SK-N-SH treated with all-trans-retinoic acid at 6 μM for 48 hours (cell line): ENCODE measurements around the gene ACTL6B.

ENCODE experiments used
- ATAC-seq: fragments of 200-7000 bp; cut with Tn5 transposase; 3 replicates; pipeline ENCODE4 v1.9.1; 2020; ENCODE audit warnings: mild to moderate bottlenecking, moderate library complexity
- ARNTL ChIP-seq: fragments of 450-650 bp; formaldehyde crosslinking; IDR thresholded peaks from 2 replicates; pipeline ENCODE4 v1.5.0; 2020; ENCODE audit warnings: low read depth, mild to moderate bottlenecking, moderate library complexity, borderline replicate concordance
- BACH2 ChIP-seq: fragments of 250-450 bp; sonication (Bioruptor Pico); IDR thresholded peaks from 2 replicates; pipeline ENCODE4 v1.9.0; 2021; ENCODE audit warnings: mild to moderate bottlenecking, borderline replicate concordance
- CREB5 ChIP-seq: fragments of 250-450 bp; sonication (Bioruptor Pico); IDR thresholded peaks from 2 replicates; pipeline ENCODE4 v1.5.1; 2020; ENCODE audit warnings: low read depth, mild to moderate bottlenecking, moderate library complexity
- CSDC2 ChIP-seq: fragments of 250-450 bp; sonication (Bioruptor Pico); IDR thresholded peaks from 2 replicates; pipeline ENCODE4 v1.5.0; 2020; ENCODE audit warnings: mild to moderate bottlenecking, moderate library complexity
- ESRRG ChIP-seq: fragments of 250-450 bp; sonication (Bioruptor Pico); IDR thresholded peaks from 2 replicates; pipeline ENCODE4 v1.6.1; 2021; ENCODE audit warnings: mild to moderate bottlenecking
- GLIS3 ChIP-seq: fragments of 250-450 bp; sonication (Bioruptor Pico); IDR thresholded peaks from 2 replicates; pipeline ENCODE4 v1.5.0; 2020; ENCODE audit warnings: mild to moderate bottlenecking, moderate library complexity
- ISL1 ChIP-seq: fragments of 250-450 bp; sonication (Bioruptor Pico); IDR thresholded peaks from 2 replicates; pipeline ENCODE4 v2.1.2; 2022; ENCODE audit warnings: mild to moderate bottlenecking, moderate library complexity
- OSR1 ChIP-seq: fragments of 250-450 bp; sonication (Bioruptor Pico); IDR thresholded peaks from 2 replicates; pipeline ENCODE4 v1.8.0; 2022; ENCODE audit warnings: moderate library complexity, mild to moderate bottlenecking, inconsistent platforms
- PPARA ChIP-seq: fragments of 250-450 bp; sonication (Bioruptor Pico); IDR thresholded peaks from 2 replicates; pipeline ENCODE4 v1.5.0; 2020; ENCODE audit warnings: mild to moderate bottlenecking, borderline replicate concordance
- RARB ChIP-seq: fragments of 250-450 bp; sonication (Bioruptor Pico); IDR thresholded peaks from 2 replicates; pipeline ENCODE4 v1.8.0; 2021; ENCODE audit warnings: mild to moderate bottlenecking, moderate library complexity
- SNAI2 ChIP-seq: fragments of 250-450 bp; sonication (Bioruptor Pico); IDR thresholded peaks from 2 replicates; pipeline ENCODE4 v1.5.0; 2020; ENCODE audit warnings: mild to moderate bottlenecking, moderate library complexity
- TCF4 ChIP-seq: fragments of 250-450 bp; sonication (Bioruptor Pico); IDR thresholded peaks from 2 replicates; pipeline ENCODE4 v1.8.0; 2021; ENCODE audit warnings: mild to moderate bottlenecking, moderate library complexity, borderline replicate concordance
- TOX ChIP-seq: fragments of 250-450 bp; sonication (Bioruptor Pico); IDR thresholded peaks from 2 replicates; pipeline ENCODE4 v1.8.0; 2021; ENCODE audit warnings: mild to moderate bottlenecking, moderate library complexity, borderline replicate concordance
- TSHZ2 ChIP-seq: fragments of 250-450 bp; sonication (Bioruptor Pico); IDR thresholded peaks from 2 replicates; pipeline ENCODE4 v1.5.0; 2020; ENCODE audit warnings: mild to moderate bottlenecking, moderate library complexity
- ZC3H10 ChIP-seq: fragments of 250-450 bp; sonication (Bioruptor Pico); IDR thresholded peaks from 2 replicates; pipeline ENCODE4 v1.5.1; 2021; ENCODE audit warnings: mild to moderate bottlenecking, moderate library complexity
- ZFP3 ChIP-seq: fragments of 250-450 bp; sonication (Bioruptor Pico); IDR thresholded peaks from 2 replicates; pipeline ENCODE4 v1.5.0; 2020; ENCODE audit warnings: mild to moderate bottlenecking, moderate library complexity
- ZFP30 ChIP-seq: fragments of 450-650 bp; formaldehyde crosslinking; IDR thresholded peaks from 2 replicates; pipeline ENCODE4 v1.5.0; 2022; ENCODE audit warnings: mild to moderate bottlenecking, moderate library complexity
- ZNF565 ChIP-seq: fragments of 450-650 bp; formaldehyde crosslinking; conservative IDR thresholded peaks from 2 replicates; pipeline ENCODE4 v1.5.0; 2020; ENCODE audit warnings: low read depth, mild to moderate bottlenecking, moderate library complexity
- ZNF70 ChIP-seq: fragments of 450-650 bp; formaldehyde crosslinking; IDR thresholded peaks from 2 replicates; pipeline ENCODE4 v1.5.0; 2020; ENCODE audit warnings: mild to moderate bottlenecking, moderate library complexity
- ZNF8 ChIP-seq: fragments of 450-650 bp; formaldehyde crosslinking; IDR thresholded peaks from 2 replicates; pipeline ENCODE4 v1.5.0; 2020; ENCODE audit warnings: mild to moderate bottlenecking, moderate library complexity
- TF ChIP-seq, protein P1 (sequence below): fragments of 250-450 bp; sonication (Bioruptor Pico); IDR thresholded peaks from 2 replicates; pipeline ENCODE4 v1.8.0; 2021; ENCODE audit warnings: low read depth, mild to moderate bottlenecking, moderate library complexity, borderline replicate concordance
- TF ChIP-seq, protein P2 (sequence below): fragments of 250-450 bp; sonication (Bioruptor Pico); IDR thresholded peaks from 2 replicates; pipeline ENCODE4 v1.5.1; 2021; ENCODE audit warnings: mild to moderate bottlenecking, moderate library complexity
- TF ChIP-seq, protein P3 (sequence below): fragments of 250-450 bp; sonication (Bioruptor Pico); IDR thresholded peaks from 2 replicates; pipeline ENCODE4 v1.8.0; 2020; ENCODE audit warnings: mild to moderate bottlenecking, moderate library complexity, borderline replicate concordance

The ACTL6B gene

DNA sequence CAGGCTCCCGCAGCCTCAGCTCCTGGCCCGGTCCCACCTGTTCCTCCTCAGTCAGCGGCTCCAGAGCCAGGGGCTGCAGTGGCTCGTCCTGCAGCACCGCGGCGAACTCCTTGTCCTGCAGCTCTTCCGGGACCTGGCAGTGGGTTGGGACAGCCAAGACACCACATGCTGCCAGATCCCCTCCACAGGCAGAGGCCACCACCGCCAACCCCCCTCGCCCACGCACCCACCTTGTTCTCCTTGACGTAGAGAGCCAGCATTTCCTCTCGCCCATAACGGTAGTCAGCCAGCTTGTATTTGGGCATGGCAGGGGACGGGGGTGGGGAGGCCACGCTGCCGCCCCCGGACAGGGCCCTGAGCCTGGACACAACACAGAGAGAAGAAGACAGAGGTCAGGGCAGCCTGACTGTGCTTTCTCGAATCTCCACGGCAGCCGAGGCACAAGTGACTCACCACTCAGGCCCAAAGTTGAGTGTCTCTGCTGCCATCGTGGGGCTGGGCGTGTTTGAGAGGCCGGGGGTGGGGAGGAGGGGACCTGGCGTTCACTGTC is 31.6 kb upstream of the ACTL6B start (continued):
- no peak for TF ChIP-seq OSR1 (CRISPR knock-in tag)
- no peak for TF ChIP-seq ISL1 (CRISPR knock-in tag)
- no peak for TF ChIP-seq SNAI2

- ATAC-seq = no peak
- TF ChIP-seq, protein P1, sequence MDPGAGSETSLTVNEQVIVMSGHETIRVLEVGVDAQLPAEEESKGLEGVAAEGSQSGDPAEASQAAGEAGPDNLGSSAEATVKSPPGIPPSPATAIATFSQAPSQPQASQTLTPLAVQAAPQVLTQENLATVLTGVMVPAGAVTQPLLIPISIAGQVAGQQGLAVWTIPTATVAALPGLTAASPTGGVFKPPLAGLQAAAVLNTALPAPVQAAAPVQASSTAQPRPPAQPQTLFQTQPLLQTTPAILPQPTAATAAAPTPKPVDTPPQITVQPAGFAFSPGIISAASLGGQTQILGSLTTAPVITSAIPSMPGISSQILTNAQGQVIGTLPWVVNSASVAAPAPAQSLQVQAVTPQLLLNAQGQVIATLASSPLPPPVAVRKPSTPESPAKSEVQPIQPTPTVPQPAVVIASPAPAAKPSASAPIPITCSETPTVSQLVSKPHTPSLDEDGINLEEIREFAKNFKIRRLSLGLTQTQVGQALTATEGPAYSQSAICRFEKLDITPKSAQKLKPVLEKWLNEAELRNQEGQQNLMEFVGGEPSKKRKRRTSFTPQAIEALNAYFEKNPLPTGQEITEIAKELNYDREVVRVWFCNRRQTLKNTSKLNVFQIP = no peak
- TF ChIP-seq, protein P2, sequence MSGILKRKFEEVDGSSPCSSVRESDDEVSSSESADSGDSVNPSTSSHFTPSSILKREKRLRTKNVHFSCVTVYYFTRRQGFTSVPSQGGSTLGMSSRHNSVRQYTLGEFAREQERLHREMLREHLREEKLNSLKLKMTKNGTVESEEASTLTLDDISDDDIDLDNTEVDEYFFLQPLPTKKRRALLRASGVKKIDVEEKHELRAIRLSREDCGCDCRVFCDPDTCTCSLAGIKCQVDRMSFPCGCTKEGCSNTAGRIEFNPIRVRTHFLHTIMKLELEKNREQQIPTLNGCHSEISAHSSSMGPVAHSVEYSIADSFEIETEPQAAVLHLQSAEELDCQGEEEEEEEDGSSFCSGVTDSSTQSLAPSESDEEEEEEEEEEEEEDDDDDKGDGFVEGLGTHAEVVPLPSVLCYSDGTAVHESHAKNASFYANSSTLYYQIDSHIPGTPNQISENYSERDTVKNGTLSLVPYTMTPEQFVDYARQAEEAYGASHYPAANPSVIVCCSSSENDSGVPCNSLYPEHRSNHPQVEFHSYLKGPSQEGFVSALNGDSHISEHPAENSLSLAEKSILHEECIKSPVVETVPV (CRISPR knock-in tag) = no peak
- no peak for TF ChIP-seq ZNF70 (CRISPR knock-in tag)
- TF ChIP-seq ESRRG (CRISPR knock-in tag) = no peak
- no peak for TF ChIP-seq TSHZ2 (CRISPR knock-in tag)
- no peak for TF ChIP-seq GLIS3 (CRISPR knock-in tag)
- no peak for TF ChIP-seq OSR1 (CRISPR knock-in tag)
- TF ChIP-seq ISL1 (CRISPR knock-in tag) = no peak
- TF ChIP-seq, protein P3, sequence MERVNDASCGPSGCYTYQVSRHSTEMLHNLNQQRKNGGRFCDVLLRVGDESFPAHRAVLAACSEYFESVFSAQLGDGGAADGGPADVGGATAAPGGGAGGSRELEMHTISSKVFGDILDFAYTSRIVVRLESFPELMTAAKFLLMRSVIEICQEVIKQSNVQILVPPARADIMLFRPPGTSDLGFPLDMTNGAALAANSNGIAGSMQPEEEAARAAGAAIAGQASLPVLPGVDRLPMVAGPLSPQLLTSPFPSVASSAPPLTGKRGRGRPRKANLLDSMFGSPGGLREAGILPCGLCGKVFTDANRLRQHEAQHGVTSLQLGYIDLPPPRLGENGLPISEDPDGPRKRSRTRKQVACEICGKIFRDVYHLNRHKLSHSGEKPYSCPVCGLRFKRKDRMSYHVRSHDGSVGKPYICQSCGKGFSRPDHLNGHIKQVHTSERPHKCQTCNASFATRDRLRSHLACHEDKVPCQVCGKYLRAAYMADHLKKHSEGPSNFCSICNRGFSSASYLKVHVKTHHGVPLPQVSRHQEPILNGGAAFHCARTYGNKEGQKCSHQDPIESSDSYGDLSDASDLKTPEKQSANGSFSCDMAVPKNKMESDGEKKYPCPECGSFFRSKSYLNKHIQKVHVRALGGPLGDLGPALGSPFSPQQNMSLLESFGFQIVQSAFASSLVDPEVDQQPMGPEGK (CRISPR knock-in tag) = no peak
- TF ChIP-seq PPARA (CRISPR knock-in tag) = no peak
- TF ChIP-seq BACH2 (CRISPR knock-in tag) = no peak
- no peak for TF ChIP-seq SNAI2
- TF ChIP-seq ZFP30 (CRISPR knock-in tag) = no peak
- no peak for TF ChIP-seq ZC3H10 (CRISPR knock-in tag)
- no peak for TF ChIP-seq ZNF565 (CRISPR knock-in tag)
- TF ChIP-seq TCF4 (CRISPR knock-in tag) = no peak
- no peak for TF ChIP-seq TOX (CRISPR knock-in tag)
- TF ChIP-seq CSDC2 (CRISPR knock-in tag) = no peak
- no peak for TF ChIP-seq ZNF8 (CRISPR knock-in tag)
- no peak for TF ChIP-seq CREB5 (CRISPR knock-in tag)
These were observed 31.0 kb upstream of the ACTL6B start for GRCh38 chr7:100687261-100687660.

- ATAC-seq = no peak
- TF ChIP-seq ISL1 (CRISPR knock-in tag) = no peak
- TF ChIP-seq ZNF8 (CRISPR knock-in tag) = no peak
- no peak for TF ChIP-seq ZFP3 (CRISPR knock-in tag)
- no peak for TF ChIP-seq ESRRG (CRISPR knock-in tag)
- no peak for TF ChIP-seq TSHZ2 (CRISPR knock-in tag)
- TF ChIP-seq, protein P1 = no peak
- no peak for TF ChIP-seq ZNF70 (CRISPR knock-in tag)
- TF ChIP-seq SNAI2 = no peak
- TF ChIP-seq OSR1 (CRISPR knock-in tag) = no peak
- TF ChIP-seq RARB (CRISPR knock-in tag) = no peak
- TF ChIP-seq, protein P2 (CRISPR knock-in tag) = no peak
- TF ChIP-seq ARNTL (CRISPR knock-in tag) = no peak
These were observed 30.6 kb upstream of the ACTL6B start for GRCh38 chr7:100686822-100687211.
